ENCODE data around the gene PCDHGB7.
A peak's percentile ranks its signal among the peaks of the same experiment; 100 is the strongest.
"Not testable (repeated sequence)": the region's sequence is repeated elsewhere in the genome, so short reads cannot be mapped to it uniquely, and the experiment has no call there.

PCDHGB7 gene

DNA sequence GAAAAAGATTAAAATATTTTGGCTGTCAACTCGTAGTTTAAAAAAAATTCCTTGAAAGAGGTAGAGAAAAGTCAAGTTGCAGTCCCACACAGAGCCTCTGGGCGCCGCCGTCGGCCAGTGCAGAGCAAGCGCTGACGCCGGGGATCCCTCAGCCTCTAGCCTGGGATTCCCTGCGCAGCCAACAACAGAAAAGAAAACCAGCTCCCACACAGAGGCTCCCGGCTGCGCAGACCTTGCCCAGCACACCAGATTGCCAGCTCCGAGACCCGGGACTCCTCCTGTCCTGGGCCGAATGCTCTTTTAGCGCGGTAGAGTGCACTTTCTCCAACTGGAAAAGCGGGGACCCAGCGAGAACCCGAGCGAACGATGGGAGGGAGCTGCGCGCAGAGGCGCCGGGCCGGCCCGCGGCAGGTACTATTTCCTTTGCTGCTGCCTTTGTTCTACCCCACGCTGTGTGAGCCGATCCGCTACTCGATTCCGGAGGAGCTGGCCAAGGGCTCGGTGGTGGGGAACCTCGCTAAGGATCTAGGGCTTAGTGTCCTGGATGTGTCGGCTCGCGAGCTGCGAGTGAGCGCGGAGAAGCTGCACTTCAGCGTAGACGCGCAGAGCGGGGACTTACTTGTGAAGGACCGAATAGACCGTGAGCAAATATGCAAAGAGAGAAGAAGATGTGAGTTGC lies at the start of gene PCDHGB7:
PCDHGB7 (plus strand) TSS at position 184 of the 679 bp plus-strand sequence; CDS start at position 367, 183 bp downstream.
- DNase-seq (ENCODE audit: low spot score): peak; percentile 16

DNA sequence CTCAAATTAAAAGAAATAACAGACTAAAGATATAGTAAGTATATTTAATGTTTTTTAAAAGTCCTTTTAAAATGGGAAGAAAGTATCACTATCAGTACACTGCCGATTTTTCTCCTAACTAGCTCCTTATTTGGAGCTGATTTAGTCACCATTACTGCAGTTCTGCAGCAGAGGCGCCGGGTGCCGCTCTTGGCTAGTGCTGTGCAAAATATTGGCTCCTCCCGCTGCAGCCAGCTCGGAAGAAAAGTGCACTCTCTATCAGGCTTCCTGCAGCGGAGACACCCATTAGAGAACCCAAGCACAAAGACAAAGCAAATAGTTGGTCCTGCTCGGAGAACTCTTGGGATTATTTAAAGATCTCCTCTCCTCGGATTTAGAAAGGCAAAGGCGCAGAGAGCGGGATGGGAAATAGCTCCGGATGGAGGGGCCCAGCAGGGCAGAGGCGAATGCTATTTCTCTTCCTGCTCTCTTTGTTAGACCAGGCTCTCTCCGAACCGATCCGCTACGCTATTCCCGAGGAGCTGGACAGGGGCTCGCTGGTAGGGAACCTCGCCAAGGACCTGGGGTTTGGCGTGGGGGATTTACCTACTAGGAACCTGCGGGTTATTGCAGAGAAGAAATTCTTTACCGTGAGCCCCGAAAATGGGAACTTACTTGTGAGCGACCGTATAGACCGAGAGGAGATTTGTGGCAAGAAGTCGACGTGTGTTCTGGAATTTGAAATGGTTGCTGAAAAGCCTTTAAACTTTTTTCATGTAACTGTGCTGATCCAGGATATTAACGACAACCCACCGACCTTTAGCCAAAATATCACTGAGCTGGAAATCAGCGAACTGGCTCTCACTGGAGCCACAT lies 47.3 kb upstream of the PCDHGB7 start, which contains the start of gene PCDHGB3:
PCDHGB3 (plus strand) TSS at position 249 of the 855 bp plus-strand sequence; CDS start at position 402, 153 bp downstream.
- DNase-seq (ENCODE audit: low spot score): no peak

DNA sequence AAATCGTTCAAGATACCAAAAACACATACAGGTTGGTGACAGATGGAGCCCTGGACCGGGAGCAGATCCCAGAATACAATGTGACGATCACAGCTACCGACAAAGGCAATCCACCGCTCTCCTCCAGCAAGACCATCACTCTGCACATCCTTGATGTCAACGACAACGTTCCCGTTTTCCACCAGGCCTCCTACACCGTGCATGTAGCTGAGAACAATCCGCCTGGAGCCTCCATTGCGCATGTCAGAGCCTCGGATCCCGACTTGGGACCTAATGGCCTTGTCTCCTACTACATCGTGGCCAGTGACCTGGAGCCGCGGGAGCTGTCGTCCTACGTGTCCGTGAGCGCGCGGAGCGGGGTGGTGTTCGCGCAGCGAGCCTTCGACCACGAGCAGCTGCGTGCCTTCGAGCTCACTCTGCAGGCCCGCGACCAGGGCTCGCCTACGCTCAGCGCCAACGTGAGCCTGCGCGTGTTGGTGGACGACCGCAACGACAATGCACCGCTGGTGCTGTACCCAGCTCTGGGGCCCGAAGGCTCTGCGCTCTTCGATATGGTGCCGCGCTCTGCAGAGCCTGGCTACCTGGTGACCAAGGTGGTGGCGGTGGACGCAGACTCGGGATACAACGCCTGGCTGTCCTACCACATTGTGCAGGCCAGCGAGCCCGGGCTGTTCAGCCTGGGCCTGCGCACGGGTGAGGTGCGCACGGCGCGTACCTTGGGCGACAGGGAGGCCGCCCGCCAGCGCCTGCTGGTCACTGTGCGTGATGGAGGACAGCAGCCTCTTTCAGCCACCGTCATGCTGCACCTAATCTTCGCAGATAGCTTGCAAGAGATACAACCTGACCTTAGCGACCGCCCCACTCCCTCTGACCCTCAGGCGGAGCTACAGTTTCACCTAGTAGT lies 45.7 kb upstream of the PCDHGB7 start:
- DNase-seq (ENCODE audit: low spot score): no peak

DNA sequence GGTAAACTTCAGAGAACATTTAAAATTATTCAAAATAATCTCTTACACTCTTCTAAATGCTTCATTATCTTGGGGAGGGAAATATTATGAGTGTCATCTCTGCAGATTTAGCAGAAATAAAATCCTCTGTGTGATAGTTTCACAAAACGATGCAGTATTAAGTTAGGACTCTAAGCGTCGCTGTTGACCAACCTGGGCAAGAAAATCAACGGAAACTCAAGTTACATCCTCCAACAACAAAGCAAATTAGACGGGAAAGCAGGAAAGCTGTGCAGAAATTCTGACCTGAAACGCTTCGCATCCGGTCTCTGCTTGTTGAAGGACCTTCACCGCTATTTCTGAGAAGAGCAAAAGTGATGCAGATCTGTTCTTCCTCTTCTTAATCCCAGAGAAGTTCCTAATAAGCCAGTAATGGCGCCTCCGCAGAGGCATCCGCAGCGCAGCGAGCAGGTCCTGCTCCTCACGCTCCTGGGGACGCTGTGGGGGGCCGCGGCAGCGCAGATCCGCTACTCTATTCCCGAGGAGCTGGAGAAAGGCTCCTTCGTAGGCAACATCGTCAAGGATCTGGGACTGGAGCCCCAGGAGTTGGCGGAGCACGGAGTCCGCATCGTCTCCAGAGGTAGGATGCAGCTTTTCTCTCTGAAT lies 43.7 kb upstream of the PCDHGB7 start, which contains the start of gene PCDHGA6:
PCDHGA6 (plus strand) TSS at position 219 of the 645 bp plus-strand sequence; CDS start at position 412, 193 bp downstream.
- no peak for DNase-seq (ENCODE audit: low spot score)

DNA sequence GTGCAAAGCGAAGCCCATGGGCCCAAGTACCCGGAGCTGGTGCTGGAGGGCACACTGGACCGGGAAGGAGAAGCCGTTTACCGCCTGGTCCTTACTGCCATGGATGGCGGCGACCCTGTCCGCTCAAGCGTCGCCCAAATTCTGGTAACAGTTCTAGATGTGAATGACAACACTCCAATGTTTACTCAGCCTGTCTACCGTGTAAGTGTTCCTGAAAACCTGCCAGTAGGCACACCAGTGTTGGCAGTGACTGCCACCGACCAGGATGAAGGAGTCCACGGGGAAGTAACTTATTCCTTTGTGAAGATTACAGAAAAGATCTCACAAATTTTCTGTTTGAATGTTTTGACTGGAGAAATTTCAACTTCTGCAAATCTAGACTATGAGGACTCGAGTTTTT lies 42.9 kb upstream of the PCDHGB7 start:
- no peak for DNase-seq (ENCODE audit: low spot score)

DNA sequence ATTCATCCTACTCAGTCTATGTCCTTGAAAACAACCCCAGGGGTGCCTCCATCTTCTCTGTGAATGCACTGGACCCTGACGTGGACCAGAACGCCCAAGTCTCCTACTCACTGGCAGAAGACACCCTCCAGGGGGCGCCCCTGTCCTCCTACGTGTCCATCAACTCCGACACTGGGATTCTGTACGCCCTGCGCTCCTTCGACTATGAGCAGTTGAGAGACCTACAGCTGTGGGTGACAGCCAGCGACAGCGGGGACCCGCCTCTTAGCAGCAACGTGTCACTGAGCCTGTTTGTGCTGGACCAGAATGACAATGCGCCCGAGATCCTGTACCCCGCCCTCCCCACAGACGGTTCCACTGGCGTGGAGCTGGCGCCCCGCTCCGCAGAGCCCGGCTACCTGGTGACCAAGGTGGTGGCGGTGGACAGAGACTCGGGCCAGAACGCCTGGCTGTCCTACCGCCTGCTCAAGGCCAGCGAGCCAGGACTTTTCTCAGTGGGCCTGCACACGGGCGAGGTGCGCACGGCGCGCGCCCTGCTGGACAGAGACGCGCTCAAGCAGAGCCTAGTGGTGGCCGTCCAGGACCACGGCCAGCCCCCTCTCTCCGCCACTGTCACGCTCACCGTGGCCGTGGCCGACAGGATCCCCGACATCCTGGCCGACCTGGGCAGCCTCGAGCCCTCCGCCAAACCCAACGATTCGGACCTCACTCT lies 41.9 kb upstream of the PCDHGB7 start:
- DNase-seq (ENCODE audit: low spot score): not testable (repeated sequence)

DNA sequence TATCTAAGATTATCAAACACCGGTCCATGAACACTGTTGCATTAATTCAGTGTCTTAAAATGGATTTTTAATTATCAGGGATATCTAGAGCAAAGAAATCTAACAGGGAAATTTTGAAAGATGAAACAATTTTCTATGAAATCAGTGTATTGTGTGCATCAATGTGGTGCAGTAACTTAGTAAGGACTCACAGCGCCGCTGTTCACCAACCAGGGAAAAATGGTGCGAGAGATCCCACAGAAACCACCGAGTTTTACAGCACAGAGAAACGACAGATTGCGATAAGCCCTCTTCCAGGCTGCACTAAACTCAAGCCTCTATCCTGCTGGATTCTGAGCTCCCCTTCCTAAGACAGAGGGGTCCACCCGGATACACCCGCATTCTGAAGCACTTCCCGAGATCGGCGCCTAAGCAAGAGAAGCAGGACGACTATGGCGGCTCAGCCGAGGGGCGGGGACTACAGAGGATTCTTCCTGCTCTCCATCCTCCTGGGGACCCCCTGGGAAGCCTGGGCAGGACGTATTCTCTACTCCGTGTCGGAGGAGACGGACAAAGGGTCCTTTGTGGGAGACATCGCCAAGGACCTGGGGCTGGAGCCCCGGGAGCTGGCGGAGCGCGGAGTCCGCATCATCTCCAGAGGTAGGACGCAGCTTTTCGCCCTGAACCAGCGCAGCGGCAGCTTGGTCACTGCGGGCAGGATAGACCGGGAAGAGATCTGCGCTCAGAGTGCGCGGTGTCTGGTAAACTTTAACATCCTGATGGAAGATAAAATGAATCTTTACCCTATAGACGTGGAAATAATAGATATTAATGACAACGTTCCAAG lies 34.8 kb upstream of the PCDHGB7 start, which contains the start of gene PCDHGA7:
PCDHGA7 (plus strand) TSS at position 274 of the 826 bp plus-strand sequence; CDS start at position 432, 158 bp downstream.
- no peak for DNase-seq (ENCODE audit: low spot score)

DNA sequence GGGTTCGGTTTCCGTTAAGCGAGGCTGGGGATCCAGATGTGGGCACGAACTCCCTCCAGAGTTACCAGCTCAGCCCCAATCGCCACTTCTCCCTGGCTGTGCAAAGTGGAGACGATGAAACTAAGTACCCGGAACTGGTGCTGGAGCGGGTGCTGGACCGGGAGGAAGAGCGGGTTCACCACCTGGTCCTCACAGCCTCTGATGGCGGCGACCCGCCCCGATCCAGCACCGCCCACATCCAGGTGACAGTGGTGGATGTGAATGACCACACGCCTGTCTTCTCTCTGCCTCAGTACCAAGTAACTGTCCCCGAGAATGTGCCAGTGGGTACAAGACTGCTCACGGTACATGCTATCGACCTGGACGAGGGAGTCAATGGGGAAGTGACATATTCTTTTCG lies 34.1 kb upstream of the PCDHGB7 start:
- no peak for DNase-seq (ENCODE audit: low spot score)

DNA sequence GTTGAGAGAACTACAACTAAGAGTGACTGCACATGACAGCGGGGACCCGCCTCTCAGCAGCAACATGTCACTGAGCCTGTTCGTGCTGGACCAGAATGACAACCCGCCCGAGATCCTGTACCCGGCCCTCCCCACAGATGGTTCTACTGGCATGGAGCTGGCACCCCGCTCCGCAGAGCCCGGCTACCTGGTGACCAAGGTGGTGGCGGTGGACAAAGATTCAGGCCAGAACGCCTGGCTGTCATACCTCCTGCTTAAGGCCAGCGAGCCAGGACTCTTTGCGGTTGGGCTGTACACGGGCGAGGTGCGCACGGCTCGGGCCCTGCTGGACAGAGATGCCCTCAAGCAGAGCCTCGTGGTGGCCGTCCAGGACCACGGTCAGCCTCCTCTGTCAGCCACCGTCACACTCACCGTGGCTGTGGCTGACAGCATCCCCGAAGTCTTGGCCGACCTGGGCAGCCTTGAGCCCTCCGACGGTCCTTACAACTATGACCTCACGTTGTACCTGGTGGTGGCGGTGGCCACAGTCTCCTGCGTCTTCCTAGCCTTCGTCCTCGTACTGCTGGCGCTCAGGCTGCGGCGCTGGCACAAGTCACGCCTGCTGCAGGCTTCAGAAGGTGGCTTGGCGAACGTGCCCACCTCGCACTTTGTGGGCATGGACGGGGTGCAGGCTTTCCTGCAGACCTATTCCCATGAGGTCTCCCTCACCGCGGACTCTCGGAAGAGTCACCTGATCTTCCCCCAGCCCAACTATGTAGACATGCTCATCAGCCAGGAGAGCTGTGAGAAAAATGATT lies 32.8 kb upstream of the PCDHGB7 start:
- no peak for DNase-seq (ENCODE audit: low spot score)

DNA sequence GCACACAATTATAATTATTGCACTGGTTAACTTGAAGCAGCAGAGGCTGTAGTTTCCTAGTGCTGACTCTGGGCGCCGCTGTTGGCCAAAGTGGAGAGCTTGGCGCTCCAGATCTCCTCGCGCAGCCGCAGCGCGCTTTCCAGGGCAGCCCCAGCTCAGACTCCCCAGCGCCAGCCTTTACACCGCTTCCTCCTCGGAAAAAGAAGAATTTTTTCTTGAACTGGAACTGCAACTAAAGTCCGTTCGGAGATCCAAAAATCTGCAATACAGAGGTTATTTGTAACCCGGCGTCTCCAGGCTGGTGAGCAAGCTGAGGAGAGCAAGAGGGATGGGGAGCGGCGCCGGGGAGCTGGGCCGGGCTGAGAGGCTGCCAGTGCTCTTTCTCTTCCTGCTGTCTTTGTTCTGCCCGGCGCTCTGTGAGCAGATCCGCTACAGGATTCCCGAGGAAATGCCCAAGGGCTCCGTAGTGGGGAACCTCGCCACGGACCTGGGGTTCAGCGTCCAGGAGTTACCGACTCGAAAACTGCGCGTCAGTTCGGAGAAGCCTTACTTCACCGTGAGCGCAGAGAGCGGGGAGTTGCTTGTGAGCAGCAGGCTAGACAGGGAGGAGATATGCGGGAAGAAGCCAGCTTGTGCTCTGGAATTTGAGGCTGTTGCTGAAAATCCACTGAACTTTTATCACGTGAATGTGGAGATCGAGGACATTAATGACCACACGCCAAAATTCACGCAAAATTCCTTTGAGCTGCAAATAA lies 29.7 kb upstream of the PCDHGB7 start, which contains the start of gene PCDHGB4:
PCDHGB4 (plus strand) TSS at position 142 of the 755 bp plus-strand sequence; CDS start at position 329, 187 bp downstream.
- DNase-seq (ENCODE audit: low spot score): not testable (repeated sequence)

DNA sequence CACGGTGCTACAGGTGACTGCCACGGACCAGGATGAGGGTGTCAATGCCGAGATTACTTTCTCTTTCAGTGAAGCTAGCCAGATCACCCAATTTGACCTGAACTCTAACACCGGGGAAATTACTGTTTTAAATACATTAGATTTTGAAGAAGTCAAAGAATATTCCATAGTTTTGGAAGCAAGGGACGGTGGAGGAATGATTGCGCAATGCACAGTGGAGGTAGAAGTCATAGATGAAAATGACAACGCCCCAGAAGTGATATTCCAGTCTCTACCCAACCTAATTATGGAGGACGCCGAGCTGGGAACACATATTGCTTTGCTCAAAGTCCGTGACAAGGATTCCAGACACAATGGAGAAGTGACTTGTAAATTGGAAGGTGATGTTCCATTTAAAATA lies 28.8 kb upstream of the PCDHGB7 start:
- DNase-seq (ENCODE audit: low spot score): no peak

DNA sequence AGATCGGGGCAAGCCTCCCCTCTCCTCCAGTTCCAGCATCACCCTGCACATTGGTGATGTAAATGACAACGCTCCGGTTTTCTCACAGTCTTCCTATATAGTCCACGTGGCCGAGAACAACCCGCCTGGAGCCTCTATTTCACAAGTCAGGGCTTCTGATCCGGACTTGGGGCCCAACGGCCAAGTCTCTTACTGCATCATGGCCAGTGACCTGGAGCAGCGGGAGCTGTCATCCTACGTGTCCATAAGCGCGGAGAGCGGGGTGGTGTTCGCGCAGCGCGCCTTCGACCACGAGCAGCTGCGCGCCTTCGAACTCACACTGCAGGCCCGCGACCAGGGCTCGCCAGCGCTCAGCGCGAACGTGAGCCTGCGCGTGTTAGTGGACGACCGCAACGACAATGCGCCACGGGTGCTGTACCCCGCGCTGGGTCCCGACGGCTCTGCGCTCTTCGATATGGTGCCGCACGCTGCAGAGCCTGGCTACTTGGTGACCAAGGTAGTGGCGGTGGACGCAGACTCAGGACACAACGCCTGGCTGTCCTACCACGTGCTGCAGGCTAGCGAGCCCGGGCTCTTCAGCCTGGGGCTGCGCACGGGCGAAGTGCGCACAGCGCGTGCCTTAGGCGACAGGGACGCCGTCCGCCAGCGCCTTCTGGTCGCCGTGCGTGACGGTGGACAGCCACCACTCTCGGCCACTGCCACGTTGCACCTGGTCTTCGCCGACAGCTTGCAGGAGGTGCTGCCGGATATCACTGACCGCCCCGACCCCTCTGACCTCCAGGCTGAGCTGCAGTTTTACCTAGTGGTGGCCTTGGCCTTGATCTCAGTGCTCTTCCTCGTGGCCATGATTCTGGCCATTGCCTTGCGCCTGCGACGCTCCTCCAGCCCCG lies 28.1 kb upstream of the PCDHGB7 start:
- no peak for DNase-seq (ENCODE audit: low spot score)

DNA sequence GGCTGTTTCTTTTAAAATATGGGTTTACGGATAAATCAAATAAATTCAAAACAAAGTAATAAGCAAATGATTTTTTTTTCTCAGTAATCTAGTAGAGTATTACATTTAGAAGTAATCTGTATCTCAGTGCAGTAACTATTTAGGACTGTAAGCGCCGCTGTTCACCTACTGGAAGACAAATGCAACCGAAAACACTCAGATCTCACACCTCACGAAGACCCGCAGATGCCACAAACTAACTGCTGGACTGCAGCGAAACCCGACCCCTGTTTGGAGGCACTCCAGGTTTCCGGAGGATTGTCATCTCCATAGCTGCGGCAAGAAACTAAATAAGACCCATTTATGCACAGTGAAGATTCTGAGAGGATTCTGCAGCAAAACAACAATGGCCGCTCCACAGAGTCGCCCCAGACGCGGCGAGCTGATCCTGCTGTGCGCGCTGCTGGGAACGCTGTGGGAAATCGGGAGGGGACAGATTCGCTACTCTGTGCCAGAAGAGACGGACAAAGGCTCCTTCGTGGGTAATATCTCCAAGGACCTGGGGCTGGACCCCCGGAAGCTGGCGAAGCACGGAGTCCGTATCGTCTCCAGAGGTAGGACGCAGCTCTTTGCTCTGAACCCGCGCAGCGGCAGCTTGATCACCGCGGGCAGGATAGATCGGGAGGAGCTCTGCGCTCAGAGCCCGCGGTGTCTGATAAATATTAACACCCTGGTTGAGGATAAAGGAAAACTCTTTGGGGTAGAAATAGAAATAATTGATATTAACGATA lies 24.9 kb upstream of the PCDHGB7 start, which contains the start of gene PCDHGA8:
PCDHGA8 (plus strand) TSS at position 205 of the 770 bp plus-strand sequence; CDS start at position 386, 181 bp downstream.
- DNase-seq (ENCODE audit: low spot score): no peak

DNA sequence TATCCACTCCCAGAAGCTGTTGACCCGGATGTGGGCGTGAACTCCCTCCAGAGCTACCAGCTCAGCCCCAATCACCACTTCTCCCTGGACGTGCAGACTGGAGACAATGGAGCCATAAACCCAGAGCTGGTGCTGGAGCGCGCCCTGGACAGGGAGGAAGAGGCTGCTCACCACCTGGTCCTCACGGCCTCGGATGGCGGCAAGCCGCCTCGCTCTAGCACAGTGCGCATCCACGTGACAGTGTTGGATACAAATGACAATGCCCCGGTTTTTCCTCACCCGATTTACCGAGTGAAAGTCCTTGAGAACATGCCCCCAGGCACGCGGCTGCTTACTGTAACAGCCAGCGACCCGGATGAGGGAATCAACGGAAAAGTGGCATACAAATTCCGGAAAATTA lies 24.2 kb upstream of the PCDHGB7 start:
- no peak for DNase-seq (ENCODE audit: low spot score)

DNA sequence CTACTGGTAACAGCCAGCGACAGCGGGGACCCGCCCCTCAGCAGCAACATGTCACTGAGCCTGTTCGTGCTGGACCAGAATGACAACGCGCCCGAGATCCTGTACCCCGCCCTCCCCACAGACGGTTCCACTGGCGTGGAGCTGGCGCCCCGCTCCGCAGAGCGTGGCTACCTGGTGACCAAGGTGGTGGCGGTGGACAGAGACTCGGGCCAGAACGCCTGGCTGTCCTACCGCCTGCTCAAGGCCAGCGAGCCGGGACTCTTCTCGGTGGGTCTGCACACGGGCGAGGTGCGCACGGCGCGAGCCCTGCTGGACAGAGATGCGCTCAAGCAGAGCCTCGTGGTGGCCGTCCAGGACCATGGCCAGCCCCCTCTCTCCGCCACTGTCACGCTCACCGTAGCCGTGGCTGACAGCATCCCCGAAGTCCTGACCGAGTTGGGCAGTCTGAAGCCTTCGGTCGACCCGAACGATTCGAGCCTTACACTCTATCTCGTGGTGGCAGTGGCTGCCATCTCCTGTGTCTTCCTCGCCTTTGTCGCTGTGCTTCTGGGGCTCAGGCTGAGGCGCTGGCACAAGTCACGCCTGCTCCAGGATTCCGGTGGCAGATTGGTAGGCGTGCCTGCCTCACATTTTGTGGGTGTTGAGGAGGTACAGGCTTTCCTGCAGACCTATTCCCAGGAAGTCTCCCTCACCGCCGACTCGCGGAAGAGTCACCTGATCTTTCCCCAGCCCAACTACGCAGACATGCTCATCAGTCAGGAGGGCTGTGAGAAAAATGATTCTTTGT lies 22.9 kb upstream of the PCDHGB7 start:
- DNase-seq (ENCODE audit: low spot score): not testable (repeated sequence)

Measured in hematopoietic multipotent progenitor cell treated with erythropoietin and hydrocortisone succinate and interleukin-3 and kit ligand, for 15 days (in vitro differentiated cells).